ENCODE measurements around the gene LMTK2.

The LMTK2 gene

GRCh38 chr7:98106647-98107312 lies at the start of gene LMTK2:
Gene LMTK2 (plus strand): TSS chr7:98106862. CDS start chr7:98107178, 316 bp downstream.
- DNase-seq, result peak; percentile 95
- in situ Hi-C loops (cut with MboI; ENCODE audit: low pct_unique_long_range_greater_than_20kb, low sequenced_read_pairs), result no loop called here

- DNase-seq, result no peak
- in situ Hi-C loops (cut with MboI; ENCODE audit: low pct_unique_long_range_greater_than_20kb, low sequenced_read_pairs), result no loop called here
Observed at GRCh38 chr7:98057157-98057556, 49.5 kb upstream of the LMTK2 start.

- in situ Hi-C loops (cut with MboI; ENCODE audit: low pct_unique_long_range_greater_than_20kb, low sequenced_read_pairs), result no loop called here
- DNase-seq, result no peak
Observed at GRCh38 chr7:98058186-98058585, 48.5 kb upstream of the LMTK2 start.

- no peak for DNase-seq
- in situ Hi-C loops (cut with MboI; ENCODE audit: low pct_unique_long_range_greater_than_20kb, low sequenced_read_pairs), result no loop called here
Observed at GRCh38 chr7:98064233-98064632, 42.4 kb upstream of the LMTK2 start.

- DNase-seq, result no peak
- in situ Hi-C loops (cut with MboI; ENCODE audit: low pct_unique_long_range_greater_than_20kb, low sequenced_read_pairs), result no loop called here
Observed at GRCh38 chr7:98066208-98066607, 40.5 kb upstream of the LMTK2 start.

- in situ Hi-C loops (cut with MboI; ENCODE audit: low pct_unique_long_range_greater_than_20kb, low sequenced_read_pairs), result no loop called here
- no peak for DNase-seq
Observed at GRCh38 chr7:98066934-98067507, 39.6 kb upstream of the LMTK2 start.

GRCh38 chr7:98073047-98073446 lies 33.6 kb upstream of the LMTK2 start:
- DNase-seq, result no peak
- in situ Hi-C loops (cut with MboI; ENCODE audit: low pct_unique_long_range_greater_than_20kb, low sequenced_read_pairs), result no loop called here

GRCh38 chr7:98075801-98076200 lies 30.9 kb upstream of the LMTK2 start:
- in situ Hi-C loops (cut with MboI; ENCODE audit: low pct_unique_long_range_greater_than_20kb, low sequenced_read_pairs), result no loop called here
- DNase-seq, result no peak

GRCh38 chr7:98077762-98078161 lies 28.9 kb upstream of the LMTK2 start:
- DNase-seq, result no peak
- in situ Hi-C loops (cut with MboI; ENCODE audit: low pct_unique_long_range_greater_than_20kb, low sequenced_read_pairs), result no loop called here

- in situ Hi-C loops (cut with MboI; ENCODE audit: low pct_unique_long_range_greater_than_20kb, low sequenced_read_pairs), result no loop called here
- DNase-seq, result no peak
Observed at GRCh38 chr7:98078197-98078870, 28.3 kb upstream of the LMTK2 start.

- in situ Hi-C loops (cut with MboI; ENCODE audit: low pct_unique_long_range_greater_than_20kb, low sequenced_read_pairs), result no loop called here
- peak; percentile 3 for DNase-seq
Observed at GRCh38 chr7:98079891-98080648, 26.6 kb upstream of the LMTK2 start.

GRCh38 chr7:98081319-98081718 lies 25.3 kb upstream of the LMTK2 start:
- no peak for DNase-seq
- in situ Hi-C loops (cut with MboI; ENCODE audit: low pct_unique_long_range_greater_than_20kb, low sequenced_read_pairs), result no loop called here

- in situ Hi-C loops (cut with MboI; ENCODE audit: low pct_unique_long_range_greater_than_20kb, low sequenced_read_pairs), result no loop called here
- no peak for DNase-seq
Observed at GRCh38 chr7:98084631-98085030, 22.0 kb upstream of the LMTK2 start.

GRCh38 chr7:98085674-98086073 lies 21.0 kb upstream of the LMTK2 start:
- in situ Hi-C loops (cut with MboI; ENCODE audit: low pct_unique_long_range_greater_than_20kb, low sequenced_read_pairs), result no loop called here
- no peak for DNase-seq

- DNase-seq, result no peak
- in situ Hi-C loops (cut with MboI; ENCODE audit: low pct_unique_long_range_greater_than_20kb, low sequenced_read_pairs), result no loop called here
Observed at GRCh38 chr7:98086281-98086718, 20.4 kb upstream of the LMTK2 start.

GRCh38 chr7:98088109-98088508 lies 18.6 kb upstream of the LMTK2 start:
- in situ Hi-C loops (cut with MboI; ENCODE audit: low pct_unique_long_range_greater_than_20kb, low sequenced_read_pairs), result no loop called here
- no peak for DNase-seq

- DNase-seq, result no peak
- in situ Hi-C loops (cut with MboI; ENCODE audit: low pct_unique_long_range_greater_than_20kb, low sequenced_read_pairs), result no loop called here
Observed at GRCh38 chr7:98090116-98090515, 16.5 kb upstream of the LMTK2 start.

GRCh38 chr7:98091061-98091460 lies 15.6 kb upstream of the LMTK2 start:
- in situ Hi-C loops (cut with MboI; ENCODE audit: low pct_unique_long_range_greater_than_20kb, low sequenced_read_pairs), result no loop called here
- DNase-seq, result no peak

- in situ Hi-C loops (cut with MboI; ENCODE audit: low pct_unique_long_range_greater_than_20kb, low sequenced_read_pairs), result no loop called here
- DNase-seq, result no peak
Observed at GRCh38 chr7:98091523-98091922, 15.1 kb upstream of the LMTK2 start.
